Fibroblast of skin of scalp (primary cell): Measurements from ENCODE around the gene GRHL1.

Experiments used
- DNase-seq: peaks from one replicate; pipeline ENCODE4 v3.0.0-alpha.2; 2013

GRHL1 gene

DNA sequence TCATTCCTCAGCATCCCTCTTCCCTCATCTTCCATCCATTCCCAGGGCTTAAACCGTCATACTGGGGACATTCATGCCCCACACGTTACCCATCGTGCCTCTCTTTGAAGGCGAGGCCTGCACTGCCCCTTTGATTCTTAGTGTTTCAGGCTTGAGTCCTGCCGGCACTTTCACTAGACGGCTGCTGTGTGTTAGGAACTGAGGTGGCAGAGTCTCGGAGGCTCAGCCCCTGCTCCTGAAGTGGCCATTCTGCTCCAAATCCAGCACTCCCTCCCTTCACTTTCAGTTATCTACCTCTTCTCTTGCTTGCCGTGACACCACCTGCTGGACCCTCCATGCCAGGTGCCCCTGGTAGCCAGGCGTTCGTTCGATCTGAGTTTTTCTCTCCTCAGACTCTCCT lies 43.0 kb downstream of the GRHL1 start:
- DNase-seq = no peak

DNA sequence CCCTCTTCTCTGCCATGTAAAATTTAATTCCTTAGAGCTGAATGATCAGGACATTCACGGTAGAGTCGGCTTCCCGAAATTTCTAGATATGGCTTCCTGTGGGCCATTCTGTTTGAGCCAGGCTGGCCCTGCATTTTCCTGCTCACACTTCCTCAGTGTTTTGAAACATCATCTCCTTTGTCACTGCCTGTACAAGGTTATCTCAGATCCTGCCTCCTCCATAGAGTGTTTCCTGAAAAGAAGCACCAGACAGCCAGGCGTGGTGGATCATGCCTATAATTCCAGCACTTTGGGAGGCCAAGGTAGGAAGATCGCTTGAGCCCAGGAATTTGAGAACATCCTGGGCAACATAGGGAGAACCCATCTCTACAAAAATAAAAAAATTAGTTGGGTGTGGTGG lies 43.6 kb downstream of the GRHL1 start:
- no peak for DNase-seq

GRCh38 chr2:9996321-9996720 lies 44.8 kb downstream of the GRHL1 start:
- DNase-seq = no peak

- DNase-seq = no peak
These were observed 46.4 kb downstream of the GRHL1 start for GRCh38 chr2:9997936-9998335.

DNA sequence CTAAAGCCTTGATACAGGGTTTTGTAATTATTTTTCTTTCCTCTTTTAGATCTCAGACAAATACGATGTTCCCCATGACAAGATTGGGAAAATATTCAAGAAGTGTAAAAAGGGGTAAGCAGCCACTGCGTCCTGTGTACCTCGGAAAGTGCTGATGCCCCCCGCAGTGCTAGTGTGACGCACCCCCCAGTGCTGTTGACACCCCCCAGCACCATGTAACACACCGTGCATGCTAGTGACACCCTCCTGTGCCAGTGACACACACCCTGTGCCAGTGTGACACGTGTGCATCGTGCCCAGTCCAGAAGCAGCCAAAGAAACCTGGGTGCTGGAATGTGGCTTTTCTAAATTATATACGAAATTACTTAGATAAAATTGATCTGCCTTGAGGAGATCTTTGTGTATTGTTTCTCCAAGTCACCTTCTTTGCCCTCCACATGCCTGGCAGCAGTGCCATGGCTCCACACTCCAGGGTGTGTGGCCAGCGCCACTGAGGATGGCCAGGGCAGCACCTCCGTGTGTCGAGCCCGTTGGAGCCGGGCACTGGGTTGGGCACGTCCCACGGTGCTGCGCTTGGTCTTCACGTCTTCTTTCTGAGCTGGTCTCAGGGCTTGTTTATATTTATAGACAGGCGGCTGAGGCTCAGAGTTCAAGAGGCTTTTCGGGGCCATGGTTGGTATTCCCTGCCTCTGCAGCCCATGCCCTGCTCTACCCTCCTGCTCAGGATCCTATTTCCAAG lies 47.6 kb downstream of the GRHL1 start:
- DNase-seq = no peak

DNA sequence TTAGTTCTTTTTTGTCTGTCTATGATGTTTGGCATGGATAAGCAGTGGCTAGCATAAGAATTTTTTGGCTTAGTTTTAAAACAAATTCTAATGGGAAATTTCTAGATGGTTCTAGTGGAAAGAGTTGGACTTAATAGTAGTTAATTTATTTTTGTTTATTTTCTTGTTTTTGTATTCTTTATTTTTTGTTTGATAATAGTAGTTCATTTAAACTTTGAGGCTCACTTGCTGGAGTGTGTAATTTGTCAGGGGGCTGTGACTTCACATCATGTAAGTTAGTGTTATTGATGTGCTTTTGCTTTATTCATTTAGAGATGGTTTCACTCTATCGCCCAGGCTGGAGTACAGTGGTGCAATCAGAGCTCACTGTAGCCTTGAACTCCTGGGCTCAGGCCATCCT lies 48.2 kb downstream of the GRHL1 start:
- DNase-seq = no peak

DNA sequence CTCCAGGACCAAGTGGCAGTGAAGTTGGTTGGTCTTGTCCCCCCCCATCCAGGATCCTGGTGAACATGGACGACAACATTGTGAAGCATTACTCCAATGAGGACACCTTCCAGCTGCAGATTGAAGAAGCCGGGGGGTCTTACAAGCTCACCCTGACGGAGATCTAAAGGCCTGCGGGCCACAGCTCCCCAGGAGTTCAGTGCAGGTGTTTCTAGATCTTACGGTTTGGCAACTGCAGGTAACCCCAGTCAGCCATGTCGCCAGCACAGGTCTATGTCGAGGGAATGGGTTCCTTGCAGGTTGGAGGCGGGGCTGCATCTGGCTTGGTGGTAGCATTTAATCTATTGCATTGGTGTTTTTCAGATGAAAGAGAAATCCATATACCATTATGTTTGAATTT lies 49.0 kb downstream of the GRHL1 start:
- DNase-seq = no peak

DNA sequence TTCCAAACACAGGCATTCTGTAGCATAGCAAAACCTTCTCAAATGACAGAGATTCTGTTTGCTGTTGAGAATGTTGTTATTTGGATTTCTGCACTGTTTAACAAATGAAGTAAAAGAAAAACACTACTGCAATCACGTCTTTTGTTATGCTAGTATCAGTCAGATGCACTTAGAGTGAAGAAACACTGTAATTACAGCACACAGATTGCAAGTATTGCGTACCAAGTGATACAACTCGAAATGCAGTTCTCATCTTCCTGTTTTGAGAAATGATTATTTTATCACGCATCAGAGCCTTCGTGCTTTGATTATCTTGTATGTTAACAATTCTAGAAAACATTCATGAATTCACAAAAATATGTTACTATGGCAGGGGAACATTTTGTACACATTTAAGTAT lies 50.1 kb downstream of the GRHL1 start:
- DNase-seq = no peak

DNA sequence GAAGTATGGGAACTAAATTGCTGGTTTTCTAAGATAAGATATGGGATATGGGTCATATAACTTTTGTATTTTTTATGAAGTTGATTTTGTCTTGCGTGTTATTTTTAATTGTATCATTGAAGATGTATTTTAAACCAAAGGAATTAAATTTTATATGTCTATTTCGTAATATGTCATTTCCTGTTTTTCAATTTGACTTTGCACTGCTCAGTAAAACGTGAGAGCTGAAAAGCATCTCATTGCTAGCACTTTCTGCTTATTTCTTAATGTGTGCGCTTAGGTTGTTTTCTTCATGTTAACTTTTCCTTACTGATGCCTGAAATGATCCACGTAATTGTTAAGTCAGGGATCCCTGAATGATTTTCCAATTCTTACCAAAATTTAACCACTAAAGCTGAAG lies 50.6 kb downstream of the GRHL1 start:
- DNase-seq = no peak

DNA sequence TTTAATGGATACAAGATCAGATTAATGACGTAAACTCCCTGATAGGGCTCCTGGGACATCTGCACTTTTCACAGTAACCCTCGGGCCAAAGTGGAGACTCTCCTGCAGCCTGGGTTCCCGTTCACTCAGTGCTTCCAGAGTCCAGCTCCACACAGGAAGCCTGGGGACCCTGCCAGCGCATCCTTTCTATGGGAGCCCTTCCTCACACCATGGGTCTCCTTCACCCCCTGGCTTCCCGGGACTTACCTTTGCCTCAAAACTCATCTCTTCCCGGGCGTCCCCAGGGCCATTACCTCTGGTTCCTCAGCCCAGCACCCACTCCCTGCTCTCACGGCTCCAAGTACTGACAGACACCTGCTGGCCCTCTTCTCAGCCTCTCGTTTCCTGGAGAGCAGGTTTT lies 51.2 kb downstream of the GRHL1 start:
- no peak for DNase-seq

GRCh38 chr2:10003206-10004125 lies 52.0 kb downstream of the GRHL1 start:
- no peak for DNase-seq

DNA sequence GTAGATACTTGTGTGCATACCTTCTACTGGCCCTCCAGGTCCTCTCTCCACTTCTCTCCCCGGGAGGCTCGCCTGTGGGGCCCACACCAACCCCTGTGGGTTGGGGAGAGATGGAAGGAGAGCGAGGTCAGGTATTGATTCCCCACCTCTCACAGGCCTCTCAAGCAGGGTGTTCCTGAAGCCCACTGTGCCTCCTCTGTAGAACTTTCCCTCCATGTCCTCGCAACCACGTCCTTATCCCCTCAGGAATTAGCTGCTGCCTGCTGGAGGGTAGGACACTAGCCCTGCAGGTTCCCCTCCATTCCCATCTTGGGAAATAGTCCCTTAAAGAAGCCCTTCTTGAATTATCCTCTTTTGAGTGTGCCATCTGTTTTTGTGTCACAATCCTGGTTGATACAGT lies 52.9 kb downstream of the GRHL1 start:
- no peak for DNase-seq

GRCh38 chr2:10004836-10005235 lies 53.3 kb downstream of the GRHL1 start:
- no peak for DNase-seq

- DNase-seq = no peak
These were observed 54.2 kb downstream of the GRHL1 start for GRCh38 chr2:10005461-10006235.

DNA sequence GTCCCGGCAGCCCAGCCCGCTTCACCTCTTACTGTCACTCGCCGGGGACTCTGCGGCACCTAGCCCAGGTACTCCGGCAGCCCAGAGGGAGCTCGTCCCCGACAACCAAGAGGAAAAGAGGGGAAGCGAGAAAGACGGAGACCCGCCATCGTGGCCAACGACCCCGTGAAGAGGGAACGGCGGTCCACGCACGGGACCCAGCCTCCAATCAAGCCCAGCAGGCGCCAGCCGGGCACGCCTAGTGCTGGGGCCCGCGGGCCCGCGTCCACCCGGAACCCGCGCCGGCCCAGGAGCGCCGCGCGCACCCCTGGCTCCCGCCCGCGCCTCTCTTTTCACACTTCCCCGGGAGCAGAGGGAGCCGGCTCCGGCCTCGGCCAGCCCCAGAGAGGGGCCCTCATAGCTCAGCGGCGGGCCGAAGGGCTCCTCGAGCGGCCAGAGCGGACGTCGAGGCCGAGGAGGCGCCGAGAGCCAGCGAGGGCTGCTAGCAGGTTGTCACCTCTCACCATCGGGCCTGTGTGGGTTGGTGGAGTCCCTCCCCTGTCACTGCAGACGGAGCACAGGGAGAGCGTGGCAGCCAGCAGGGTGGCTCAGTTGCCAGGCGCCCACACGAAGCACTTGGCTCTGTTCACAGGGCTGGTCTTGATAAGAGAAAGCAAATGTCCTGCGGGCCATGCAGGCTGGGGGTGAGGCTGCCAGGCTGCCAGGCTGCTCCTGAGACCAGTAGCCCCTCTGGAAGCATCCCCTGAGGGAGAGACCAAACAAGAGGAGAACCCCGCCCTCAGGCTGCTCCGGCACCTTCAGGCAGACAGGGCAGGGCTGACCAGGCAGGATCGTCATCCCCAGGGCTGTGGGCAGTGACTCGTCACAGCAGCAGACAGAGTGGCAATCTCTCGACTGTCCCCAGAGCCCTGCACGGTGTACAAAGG lies 55.0 kb downstream of the GRHL1 start:
- no peak for DNase-seq

DNA sequence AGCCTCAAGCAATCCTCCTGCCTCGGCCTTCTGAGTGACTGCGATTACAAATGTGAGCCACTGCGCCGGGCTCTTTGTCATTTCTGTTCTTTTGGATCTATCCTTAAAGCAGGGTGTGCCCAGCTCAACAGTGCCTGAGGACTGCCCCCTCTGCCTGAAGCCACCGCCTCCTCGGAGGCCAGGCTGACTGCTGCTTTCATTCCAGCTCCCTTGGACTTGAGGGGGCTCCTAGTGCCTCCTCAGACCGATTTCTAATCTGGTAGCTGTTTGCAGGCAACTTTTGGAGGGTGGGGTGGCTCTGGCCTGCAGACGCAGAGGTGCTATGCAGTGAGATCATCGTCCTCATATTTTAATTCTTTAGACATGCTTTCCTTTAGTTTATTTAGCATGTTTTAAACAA lies 55.9 kb downstream of the GRHL1 start:
- DNase-seq = peak; percentile 27

GRCh38 chr2:10007921-10008808 lies 56.7 kb downstream of the GRHL1 start:
- peak; percentile 69 for DNase-seq

- DNase-seq = no peak
These were observed 57.3 kb downstream of the GRHL1 start for GRCh38 chr2:10008809-10009176.

- no peak for DNase-seq
These were observed 57.8 kb downstream of the GRHL1 start for GRCh38 chr2:10009271-10009810.
